H1 (cell line): ENCODE measurements around the gene MRPS6.

Experiments
- CBX8 ChIP-seq: fragments of 300-800, 300-1000 bp; sonication (generic); IDR thresholded peaks from 2 replicates; pipeline ENCODE4 v1.7.1; 2016; ENCODE audit warnings: low read depth, low read length, borderline replicate concordance
- CHD1 ChIP-seq: IDR thresholded peaks from 2 replicates; pipeline ENCODE4 v1.6.1; 2012; ENCODE audit warnings: low read depth, low read length, improper control_type of control experiment
- CHD2 ChIP-seq: IDR thresholded peaks from 2 replicates; pipeline ENCODE4 v1.6.1; 2012; ENCODE audit warnings: low read length, improper control_type of control experiment
- CTCF ChIP-seq, 3 experiments: IDR thresholded peaks; 1 replicate in 2 of 3; 2 replicates in 1 of 3; pipeline versions ENCODE4 v1.5.1 to v1.6.1; 2011; ENCODE audit warnings: low read length in 3 of 3, mild to moderate bottlenecking in 3 of 3, inconsistent platforms in 2 of 3, low read depth in 1 of 3, moderate library complexity in 1 of 3; ENCODE audit not compliant: insufficient read depth in 1 of 3; ENCODE audit errors: control extremely low read depth in 1 of 3
- EGR1 ChIP-seq: IDR thresholded peaks from 2 replicates; pipeline ENCODE4 v1.6.1; 2011; ENCODE audit warnings: low read depth, low read length, borderline replicate concordance
- KDM1A ChIP-seq: fragments of 200-600, 300-600 bp; sonication (generic); IDR thresholded peaks from 2 replicates; pipeline ENCODE4 v1.7.1; 2016; ENCODE audit warnings: mild to moderate bottlenecking, low read length, borderline replicate concordance
- POLR2A ChIP-seq, 2 experiments: IDR thresholded peaks; 1 replicate in 1 of 2; 2 replicates in 1 of 2; pipeline ENCODE4 v1.6.1; 2011; ENCODE audit warnings: low read depth in 2 of 2, low read length in 2 of 2, mild to moderate bottlenecking in 2 of 2; ENCODE audit errors: control extremely low read depth in 1 of 2
- POLR2AphosphoS5 ChIP-seq: IDR thresholded peaks from 2 replicates; pipeline ENCODE4 v1.6.1; 2011; ENCODE audit warnings: low read depth, low read length
- RAD21 ChIP-seq, 2 experiments: IDR thresholded peaks in 1 of 2; conservative IDR thresholded peaks in 1 of 2; 2 replicates each; pipeline ENCODE4 v1.6.1; 2011; ENCODE audit warnings: low read depth in 2 of 2, low read length in 2 of 2, improper control_type of control experiment in 1 of 2, inconsistent platforms in 1 of 2, mild to moderate bottlenecking in 1 of 2, moderate library complexity in 1 of 2
- SIRT6 ChIP-seq: IDR thresholded peaks from one replicate; pipeline ENCODE4 v1.7.1; 2012; ENCODE audit warnings: low read length, inconsistent platforms
- TAF1 ChIP-seq: IDR thresholded peaks from 2 replicates; pipeline ENCODE4 v1.6.1; 2011; ENCODE audit warnings: mild to moderate bottlenecking, low read depth, low read length
- TCF12 ChIP-seq: IDR thresholded peaks from 2 replicates; pipeline ENCODE4 v1.6.1; 2011; ENCODE audit warnings: low read depth, mild to moderate bottlenecking, low read length

GRCh38 chr21:34154878-34155277 is 81.5 kb downstream of the MRPS6 start:
- TF ChIP-seq RAD21 (IDR thresholded peaks at IDR 0.05 in 1 of 2, conservative IDR thresholded peaks at IDR 0.05 in 1 of 2; ENCODE audit: low read depth in 2 of 2, low read length in 2 of 2): no peak
- no peak for TF ChIP-seq CTCF (IDR thresholded peaks at IDR 0.05; ENCODE audit: control extremely low read depth in 1 of 3, insufficient read depth in 1 of 3, low read depth in 1 of 3, low read length in 3 of 3)
- TF ChIP-seq CBX8: no peak
- TF ChIP-seq EGR1: no peak
- no peak for TF ChIP-seq CHD1
- no peak for TF ChIP-seq POLR2A (IDR thresholded peaks at IDR 0.05; ENCODE audit: control extremely low read depth in 1 of 2, low read depth in 2 of 2, low read length in 2 of 2)
- no peak for TF ChIP-seq CHD2
- no peak for TF ChIP-seq KDM1A
- TF ChIP-seq SIRT6: no peak
- TF ChIP-seq POLR2AphosphoS5: no peak
- no peak for TF ChIP-seq TCF12
- no peak for TF ChIP-seq TAF1
